Skeletal muscle tissue (tissue), 4 donors: ENCODE results near the gene BNC2. TPM values are rescaled to one million over a fixed set of nuclear protein-coding genes. Genes with fewer than 3 reads are reported as not detected.
"Not testable (repeated sequence)": the region's sequence is repeated elsewhere in the genome, so short reads cannot be mapped to it uniquely, and the experiment has no call there.

ENCODE experiments used
- H3K27ac ChIP-seq: one replicate; pipeline ENCODE4 v1.7.0; 2013; ENCODE audit warnings: mild to moderate bottlenecking, low read depth, low read length, inconsistent platforms
- H3K27me3 ChIP-seq, 3 donors: one replicate each; pipeline ENCODE4 v1.7.0; 2013; ENCODE audit warnings: low read length in 3 of 3; ENCODE audit not compliant: control insufficient read depth in 3 of 3, insufficient read depth in 3 of 3
- H3K36me3 ChIP-seq, 3 donors: one replicate each; pipeline ENCODE4 v1.7.0; 2013; ENCODE audit warnings: low read length in 3 of 3; ENCODE audit not compliant: control insufficient read depth in 3 of 3, insufficient read depth in 3 of 3
- H3K4me1 ChIP-seq, 3 donors: one replicate each; pipeline ENCODE4 v1.7.0; 2013; ENCODE audit warnings: low read length in 3 of 3, mild to moderate bottlenecking in 3 of 3; ENCODE audit not compliant: control insufficient read depth in 3 of 3, insufficient read depth in 3 of 3
- H3K4me3 ChIP-seq, 3 donors: one replicate each; pipeline ENCODE4 v1.7.0; 2013; ENCODE audit warnings: low read length in 3 of 3
- H3K9ac ChIP-seq, 3 donors: one replicate each; pipeline ENCODE4 v1.7.0; 2013; ENCODE audit warnings: low read length in 3 of 3, mild to moderate bottlenecking in 3 of 3, moderate library complexity in 2 of 3, low read depth in 1 of 3
- H3K9me3 ChIP-seq, 3 donors: one replicate each; pipeline ENCODE4 v1.7.0; 2013; ENCODE audit warnings: low read length in 3 of 3; ENCODE audit not compliant: control insufficient read depth in 3 of 3
- total RNA-seq: library from RNA; depleted of rRNA; stranded (reverse); fragments of >200 nt; gene quantifications from one replicate; pipeline ENCODE4 v1.2.3, GENCODE V29; 2014
- donor health status: Osteomylitis.

BNC2 gene
- total RNA-seq, 1 donor from 2014 or later: 10.4 TPM

DNA sequence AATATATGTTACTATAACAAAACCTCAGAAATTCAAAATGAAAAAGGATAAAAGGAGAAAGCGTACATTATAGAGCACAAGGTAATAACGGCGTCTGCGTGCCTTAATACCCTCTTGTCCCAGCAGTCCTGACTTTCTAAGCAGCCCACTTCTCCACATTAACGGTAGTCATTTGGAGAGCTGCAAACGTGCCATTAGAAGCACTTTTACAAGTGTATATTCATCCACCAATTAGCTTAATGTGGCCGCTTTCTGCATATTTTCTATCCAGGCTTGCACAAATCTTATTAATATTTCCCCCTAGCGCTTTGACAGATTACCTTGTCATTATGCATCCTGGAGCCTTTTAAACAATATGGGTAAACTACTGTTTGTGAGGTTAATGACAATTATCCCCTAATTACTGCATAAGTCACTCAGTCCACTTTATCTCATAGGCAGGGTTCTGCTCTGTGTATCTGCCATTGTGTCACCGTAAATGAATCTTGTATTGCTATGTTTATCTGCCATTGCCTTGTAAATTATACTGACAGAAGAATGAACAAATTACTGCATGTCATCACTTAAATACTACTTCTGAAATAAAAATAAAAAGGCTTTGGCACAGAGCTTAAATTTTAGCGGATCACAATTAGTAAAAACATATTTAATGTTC lies 421.3 kb downstream of the BNC2 start:
- Histone ChIP-seq H3K36me3 (no peaks in the 10 kb centered on the region), H3K27me3 (no peaks in the 10 kb centered on the region), H3K9me3 (no peaks in the 10 kb centered on the region), H3K4me1 (no peaks in the 10 kb centered on the region), H3K9ac (no peak overlapping the region), H3K27ac (no peak overlapping the region), H3K4me3 (no peak overlapping the region)

DNA sequence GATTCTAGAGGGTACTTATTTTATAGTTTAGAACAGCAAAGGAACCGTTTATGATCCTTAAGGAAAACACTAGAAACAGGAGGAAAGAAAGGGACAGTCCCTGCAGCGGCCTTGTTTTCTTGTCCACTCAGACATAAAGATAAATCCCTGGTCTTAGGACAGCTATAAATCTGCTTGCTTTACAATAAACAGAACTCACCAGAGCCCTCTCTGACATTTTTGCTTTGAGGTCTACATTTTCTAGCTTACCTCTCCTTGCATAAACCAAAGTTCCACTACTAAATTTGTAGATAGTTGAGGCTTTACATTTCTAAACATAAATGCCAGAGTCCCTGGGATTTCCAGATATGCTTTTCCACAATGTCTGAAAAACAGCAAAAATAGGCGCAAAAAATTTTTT lies 422.5 kb downstream of the BNC2 start:
- Histone ChIP-seq H3K4me3 (no peak overlapping the region), H3K27ac (no peak overlapping the region), H3K9me3 (no peaks in the 10 kb centered on the region), H3K36me3 (no peaks in the 10 kb centered on the region), H3K9ac (no peak overlapping the region), H3K27me3 (no peaks in the 10 kb centered on the region), H3K4me1 (no peaks in the 10 kb centered on the region)

DNA sequence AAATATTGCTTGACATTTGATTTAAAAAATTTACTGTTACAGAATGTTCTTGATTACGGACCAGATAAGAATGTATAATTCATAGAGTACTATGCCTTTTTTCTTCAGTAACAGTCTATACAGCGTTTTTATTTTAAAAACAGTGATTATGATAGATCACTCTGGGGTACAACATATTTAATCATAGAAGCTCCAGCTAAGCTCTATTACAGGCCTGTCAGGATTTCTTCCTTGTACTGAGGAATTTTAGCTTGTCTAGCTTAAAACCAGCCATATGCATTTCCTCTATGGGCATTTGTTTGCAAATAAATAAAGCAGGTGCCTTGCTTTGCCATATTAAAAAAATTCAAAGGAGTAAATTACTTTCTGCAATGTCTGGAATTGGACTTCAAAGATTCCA lies 423.8 kb downstream of the BNC2 start:
- Histone ChIP-seq H3K27ac (no peak overlapping the region), H3K9ac (no peak overlapping the region), H3K27me3 (no peaks in the 10 kb centered on the region), H3K9me3 (no peaks in the 10 kb centered on the region), H3K36me3 (no peaks in the 10 kb centered on the region), H3K4me1 (no peaks in the 10 kb centered on the region), H3K4me3 (no peak overlapping the region)

DNA sequence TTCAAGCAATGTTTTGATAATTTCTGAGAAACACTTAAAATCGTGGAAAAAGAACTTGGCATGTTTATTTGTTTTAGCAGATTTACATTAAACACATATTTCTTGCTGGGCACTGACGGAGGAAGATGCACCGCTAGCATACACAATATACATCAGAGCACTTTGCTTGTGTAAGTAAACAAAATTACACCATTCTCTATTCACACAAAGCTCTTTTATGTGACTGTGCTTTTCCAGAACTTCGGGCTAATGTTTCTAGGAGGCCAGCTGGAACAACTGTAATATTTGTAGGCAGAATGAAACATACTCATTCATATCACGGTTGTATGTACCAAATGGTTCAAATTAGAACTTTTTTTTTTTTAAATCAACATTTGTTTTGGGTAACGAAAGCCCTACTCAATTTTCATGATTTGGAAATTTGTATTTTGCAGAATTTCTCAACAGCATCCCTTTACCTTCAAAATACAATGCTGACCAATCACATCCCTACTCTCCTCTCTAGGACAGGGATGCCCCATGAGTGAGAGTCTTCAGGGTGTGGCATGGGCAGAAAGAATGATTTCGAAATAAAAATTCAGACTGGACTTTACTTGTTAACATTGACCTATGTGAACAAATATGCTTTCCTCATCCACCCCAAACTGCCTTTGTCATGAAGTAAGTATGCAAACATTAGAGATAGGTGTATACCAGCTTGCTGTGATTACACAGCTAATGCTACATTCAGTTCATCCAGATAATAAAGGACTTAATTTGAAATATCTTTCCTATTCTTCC lies 425.1 kb downstream of the BNC2 start:
- no peak overlapping the region for H3K27ac ChIP-seq
- no peak overlapping the region for H3K4me3 ChIP-seq
- H3K9ac ChIP-seq: no peak overlapping the region
- no peaks in the 10 kb centered on the region for H3K36me3 ChIP-seq
- no peaks in the 10 kb centered on the region for H3K27me3 ChIP-seq
- H3K9me3 ChIP-seq: no peaks in the 10 kb centered on the region
- H3K4me1 ChIP-seq: no peaks in the 10 kb centered on the region

DNA sequence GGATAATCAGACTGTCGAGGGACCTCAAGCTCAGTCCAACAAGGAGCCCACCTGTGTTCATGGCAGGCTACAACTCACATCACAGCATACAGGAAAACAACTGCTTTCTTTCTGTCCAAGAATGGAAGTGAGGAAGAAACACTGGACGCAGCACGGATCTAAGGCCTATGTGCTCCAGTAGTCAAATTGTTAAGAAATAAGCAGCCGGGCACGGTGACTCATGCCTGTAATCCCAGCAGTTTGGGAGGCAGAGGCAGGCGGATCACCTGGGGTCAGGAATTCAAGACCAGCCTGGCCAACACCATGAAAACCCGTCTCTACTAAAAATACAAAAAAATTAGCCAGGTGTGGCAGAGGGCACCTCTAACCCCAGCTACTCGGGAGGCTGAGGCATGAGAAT lies 427.8 kb downstream of the BNC2 start:
- Histone ChIP-seq H3K9ac (no peak overlapping the region), H3K36me3 (no peaks in the 10 kb centered on the region), H3K9me3 (no peaks in the 10 kb centered on the region), H3K4me1 (no peaks in the 10 kb centered on the region), H3K27ac (no peak overlapping the region), H3K4me3 (no peak overlapping the region), H3K27me3 (no peaks in the 10 kb centered on the region)

DNA sequence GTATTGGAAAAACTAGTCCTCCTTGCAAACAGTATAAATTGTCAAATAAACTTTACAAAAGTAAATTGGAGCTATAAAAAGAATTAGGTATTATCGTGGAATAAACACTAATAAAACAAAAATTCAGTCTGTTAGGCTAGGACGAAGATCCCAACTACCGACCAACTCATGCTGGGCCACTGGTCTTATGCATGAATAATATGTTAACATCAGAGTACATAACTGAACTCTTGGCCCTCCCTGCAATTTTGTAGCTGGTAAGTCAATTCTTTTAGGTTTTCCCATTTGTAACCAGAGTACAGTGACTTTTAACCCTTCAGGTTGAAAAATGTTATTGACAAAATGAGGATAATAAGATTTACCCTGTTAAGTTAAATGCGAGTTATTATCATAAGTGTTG lies 428.7 kb downstream of the BNC2 start:
- H3K4me1 ChIP-seq: no peaks in the 10 kb centered on the region
- H3K4me3 ChIP-seq: no peak overlapping the region
- peaks cover 0 to 3% (median 0%) of the 10 kb centered on the region in 3 donors for H3K36me3 ChIP-seq
- no peak overlapping the region for H3K27ac ChIP-seq
- no peak overlapping the region for H3K9ac ChIP-seq
- no peaks in the 10 kb centered on the region for H3K27me3 ChIP-seq
- H3K9me3 ChIP-seq: no peaks in the 10 kb centered on the region

DNA sequence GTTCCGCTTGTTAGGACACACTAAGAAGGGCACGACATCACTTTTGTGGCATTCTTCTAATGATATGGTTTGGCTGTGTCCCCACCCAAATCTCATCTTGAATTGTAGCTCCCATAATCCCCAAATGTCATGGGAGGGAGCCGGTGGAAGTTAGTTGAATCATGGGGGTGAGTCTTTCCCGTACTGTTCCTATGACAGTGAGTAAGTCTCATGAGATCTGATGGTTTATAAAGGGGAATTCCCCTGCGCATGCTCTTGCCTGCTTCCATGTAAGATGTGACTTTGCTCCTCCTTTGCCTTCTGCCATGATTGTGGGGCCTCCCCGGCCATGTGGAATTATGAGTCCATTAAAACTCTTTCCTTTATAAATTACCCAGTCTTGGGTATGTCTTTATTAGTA lies 431.6 kb downstream of the BNC2 start:
- H3K36me3 ChIP-seq, H3K9me3 ChIP-seq, H3K9ac ChIP-seq, H3K27me3 ChIP-seq, H3K27ac ChIP-seq, H3K4me3 ChIP-seq, H3K4me1 ChIP-seq: not testable (repeated sequence)

DNA sequence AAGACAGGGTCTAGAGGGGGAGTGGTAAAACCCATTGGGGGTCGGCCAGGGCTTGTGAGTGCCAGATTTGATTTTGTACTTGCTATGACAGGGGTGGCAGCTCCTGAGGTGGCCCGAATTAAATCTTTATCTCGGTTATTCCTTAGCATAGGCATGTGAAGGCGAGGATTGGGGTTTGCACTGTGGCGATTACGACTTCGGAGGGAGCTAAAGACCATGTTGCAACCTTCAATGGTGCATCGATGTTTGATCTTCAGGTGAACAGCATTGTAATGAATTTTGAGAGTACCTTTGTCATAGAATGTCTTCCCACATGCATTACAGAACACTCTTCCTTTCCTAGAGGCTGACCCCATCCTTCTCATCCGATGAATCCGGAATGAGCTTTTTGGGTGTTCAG lies 433.9 kb downstream of the BNC2 start:
- Histone ChIP-seq H3K27me3 (no peaks in the 10 kb centered on the region), H3K9me3 (no peaks in the 10 kb centered on the region), H3K27ac (no peak overlapping the region), H3K36me3 (peaks cover 0 to 3% (median 0%) of the 10 kb centered on the region in 3 donors), H3K9ac (no peak overlapping the region), H3K4me3 (no peak overlapping the region), H3K4me1 (no peaks in the 10 kb centered on the region)

DNA sequence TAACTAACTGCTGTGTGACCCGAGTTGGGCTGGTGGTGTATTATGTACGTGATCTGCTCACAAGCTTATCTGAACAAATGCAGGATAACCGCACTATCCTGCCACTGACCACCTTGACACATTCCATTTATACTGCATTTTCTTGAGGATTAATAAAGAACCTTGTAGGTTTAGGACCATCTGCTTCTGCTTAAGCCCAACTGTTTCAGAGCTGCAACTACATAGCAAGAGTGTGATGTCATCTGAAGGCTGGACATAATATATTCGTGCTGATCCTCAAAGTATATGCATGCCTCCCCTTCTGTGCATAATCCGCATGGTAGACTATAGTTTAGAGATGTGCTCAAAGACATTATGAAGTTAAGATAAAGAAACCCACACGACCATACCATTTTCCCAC lies 435.9 kb downstream of the BNC2 start:
- Histone ChIP-seq H3K27ac (no peak overlapping the region), H3K27me3 (no peaks in the 10 kb centered on the region), H3K36me3 (peaks cover 0 to 3% (median 0%) of the 10 kb centered on the region in 3 donors), H3K4me1 (no peaks in the 10 kb centered on the region), H3K9me3 (no peaks in the 10 kb centered on the region), H3K9ac (no peak overlapping the region), H3K4me3 (no peak overlapping the region)

DNA sequence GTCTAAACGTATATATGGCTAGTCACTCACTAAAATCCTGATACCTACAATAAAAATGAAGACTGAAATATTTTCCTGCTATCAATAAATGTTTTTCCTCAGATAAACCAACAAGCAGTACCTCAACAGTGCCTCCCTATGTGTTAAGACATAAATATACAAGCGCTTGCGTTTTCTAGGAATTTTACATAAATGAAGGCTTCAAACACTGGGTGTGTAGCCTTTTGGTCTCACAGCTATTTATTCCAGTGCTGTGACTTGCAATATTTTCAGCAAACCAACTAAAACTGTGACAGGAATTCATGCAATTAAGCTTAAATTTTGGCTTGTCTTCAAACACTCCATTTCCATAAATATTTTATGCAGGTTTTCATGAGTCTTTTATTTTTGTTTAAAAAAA lies 437.0 kb downstream of the BNC2 start:
- no peaks in the 10 kb centered on the region for H3K9me3 ChIP-seq
- H3K4me1 ChIP-seq: no peaks in the 10 kb centered on the region
- no peak overlapping the region for H3K9ac ChIP-seq
- H3K4me3 ChIP-seq: no peak overlapping the region
- no peak overlapping the region for H3K27ac ChIP-seq
- H3K36me3 ChIP-seq: peaks cover 0 to 3% (median 0%) of the 10 kb centered on the region in 3 donors
- no peaks in the 10 kb centered on the region for H3K27me3 ChIP-seq
